PC-9 (cell line): Measurements from ENCODE around the gene BMP3. TPM values are rescaled to one million over a fixed set of nuclear protein-coding genes. Genes with fewer than 3 reads are reported as not detected.
"Not testable (repeated sequence)": the region's sequence is repeated elsewhere in the genome, so short reads cannot be mapped to it uniquely, and the experiment has no call there.

ENCODE experiments used
- BruUV-seq: library from RNA; stranded (reverse); fragments of 400-500 nt; replicated peaks from 2 replicates; lab custom pipeline; 2021; lab: Mats Ljungman, UMichigan
- CTCF ChIA-PET: fragments of 300-600 bp; sonication (Branson Sonifier 250); formaldehyde crosslinking; loops from one replicate; lab custom pipeline; 2022; ENCODE audit warnings: antibody characterized with exemption; lab: Charles Lee
- POLR2A ChIA-PET: fragments of 300-600 bp; sonication (Branson Sonifier 250); formaldehyde crosslinking; loops from one replicate; lab custom pipeline; 2022; ENCODE audit warnings: antibody characterized with exemption; ENCODE audit not compliant: unreplicated experiment; lab: Charles Lee
- DNase-seq, 2 experiments: peaks; one replicate each; pipeline versions ENCODE4 v3.0.0 to v3.0.0-alpha.2; 2015 to 2022; ENCODE audit warnings: mixed read lengths in 1 of 2
- H2AFZ ChIP-seq: fragments of 200-600 bp; sonication (generic); 2 replicates; pipeline ENCODE4 v1.8.1; 2017; ENCODE audit warnings: antibody characterized with exemption
- H3F3A ChIP-seq: fragments of 200-600 bp; sonication (generic); 2 replicates; pipeline ENCODE4 v1.8.1; 2017; ENCODE audit warnings: antibody characterized with exemption, mild to moderate bottlenecking, low read depth; ENCODE audit not compliant: insufficient read depth
- H3K27ac ChIP-seq: fragments of 200-600 bp; sonication (generic); 2 replicates; pipeline ENCODE4 v1.6.1; 2016; ENCODE audit warnings: mixed run types
- H3K27me3 ChIP-seq: fragments of 200-600 bp; sonication (generic); 2 replicates; pipeline ENCODE4 v1.6.1; 2016; ENCODE audit warnings: low read depth, mixed run types; ENCODE audit not compliant: insufficient read depth
- H3K36me3 ChIP-seq: fragments of 200-600 bp; sonication (generic); 2 replicates; pipeline ENCODE4 v1.6.1; 2016; ENCODE audit warnings: low read depth, mixed run types
- H3K4me1 ChIP-seq: fragments of 200-600 bp; sonication (generic); replicated peaks from 2 replicates; pipeline ENCODE4 v1.6.1; 2016; ENCODE audit warnings: mixed run types; ENCODE audit not compliant: insufficient read depth
- H3K4me2 ChIP-seq: fragments of 200-600 bp; sonication (generic); 2 replicates; pipeline ENCODE4 v1.6.1; 2017; ENCODE audit warnings: mixed run types
- H3K4me3 ChIP-seq: fragments of 200-600 bp; sonication (generic); 2 replicates; pipeline ENCODE4 v1.6.1; 2016; ENCODE audit warnings: mixed run types
- H3K79me2 ChIP-seq: fragments of 200-600 bp; sonication (generic); 2 replicates; pipeline ENCODE4 v1.6.1; 2017; ENCODE audit warnings: low read depth, mixed run types
- H3K9me2 ChIP-seq: fragments of 200-600 bp; sonication (generic); 2 replicates; pipeline ENCODE4 v1.8.1; 2017; ENCODE audit warnings: mild to moderate bottlenecking; ENCODE audit not compliant: insufficient read depth
- H3K9me3 ChIP-seq: fragments of 200-600 bp; sonication (generic); 2 replicates; pipeline ENCODE4 v1.8.1; 2016; ENCODE audit warnings: low read depth; ENCODE audit not compliant: insufficient read depth
- H4K20me1 ChIP-seq: fragments of 200-600 bp; sonication (generic); 2 replicates; pipeline ENCODE4 v1.8.1; 2017; ENCODE audit not compliant: insufficient read depth
- EZH2 ChIP-seq: fragments of 200-600 bp; sonication (generic); IDR thresholded peaks from 2 replicates; pipeline ENCODE4 v1.8.0; 2017; ENCODE audit warnings: antibody characterized with exemption, low read depth
- intact Hi-C: fragments of 100-400 bp; cut with micrococcal nuclease; formaldehyde crosslinking; loops from one replicate; pipeline ENCODE4 v1.10.0; 2022; ENCODE audit not compliant: unreplicated experiment
- total RNA-seq: library from RNA; stranded (reverse); gene quantifications from 2 replicates; pipeline ENCODE4 v1.2.3, GENCODE V29; 2021
- TF ChIP-seq, protein P1 (sequence below): fragments of 200-600 bp; sonication (generic); conservative IDR thresholded peaks from 2 replicates; pipeline ENCODE4 v1.6.1; 2017; ENCODE audit warnings: mixed run types, antibody characterized with exemption, mild to moderate bottlenecking, moderate library complexity

The BMP3 gene
- total RNA-seq, 1 experiment from 2014 or later = 0.41 TPM

DNA sequence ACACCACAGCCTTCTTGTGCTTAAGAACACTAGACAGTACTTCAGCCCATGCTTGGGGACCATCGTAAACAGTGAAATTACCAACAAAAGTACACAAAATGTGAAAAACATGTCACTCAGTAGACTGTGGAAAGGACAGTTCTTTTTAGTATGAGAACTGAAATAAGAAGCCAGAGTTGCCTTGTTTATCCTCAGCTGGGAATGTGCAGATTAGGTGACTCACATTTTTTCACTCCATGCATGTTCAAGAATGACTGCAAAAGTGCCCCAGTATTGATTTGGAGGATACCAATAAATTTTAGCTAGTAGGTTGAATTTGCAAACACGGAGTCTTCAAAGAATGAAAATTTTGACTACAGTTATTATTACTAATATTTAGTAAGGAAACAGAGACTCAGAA is 23.1 kb upstream of the BMP3 start:
- no peaks in the 10 kb centered on the region for H3K36me3 ChIP-seq
- H3K9me3 ChIP-seq = no peaks in the 10 kb centered on the region
- no peaks in the 10 kb centered on the region for H3K79me2 ChIP-seq
- H3K4me1 ChIP-seq = no peaks in the 10 kb centered on the region
- no peak overlapping the region for H3K27ac ChIP-seq
- ChIA-PET POLR2A (no interaction called here), CTCF (no interaction called here)
- no peak overlapping the region for H3K4me2 ChIP-seq
- H3F3A ChIP-seq = no peaks in the 10 kb centered on the region
- H3K27me3 ChIP-seq = no peaks in the 10 kb centered on the region
- H3K4me3 ChIP-seq = no peak overlapping the region
- no peak overlapping the region for H2AFZ ChIP-seq
- TF ChIP-seq EZH2 = no peak
- TF ChIP-seq, protein P1, sequence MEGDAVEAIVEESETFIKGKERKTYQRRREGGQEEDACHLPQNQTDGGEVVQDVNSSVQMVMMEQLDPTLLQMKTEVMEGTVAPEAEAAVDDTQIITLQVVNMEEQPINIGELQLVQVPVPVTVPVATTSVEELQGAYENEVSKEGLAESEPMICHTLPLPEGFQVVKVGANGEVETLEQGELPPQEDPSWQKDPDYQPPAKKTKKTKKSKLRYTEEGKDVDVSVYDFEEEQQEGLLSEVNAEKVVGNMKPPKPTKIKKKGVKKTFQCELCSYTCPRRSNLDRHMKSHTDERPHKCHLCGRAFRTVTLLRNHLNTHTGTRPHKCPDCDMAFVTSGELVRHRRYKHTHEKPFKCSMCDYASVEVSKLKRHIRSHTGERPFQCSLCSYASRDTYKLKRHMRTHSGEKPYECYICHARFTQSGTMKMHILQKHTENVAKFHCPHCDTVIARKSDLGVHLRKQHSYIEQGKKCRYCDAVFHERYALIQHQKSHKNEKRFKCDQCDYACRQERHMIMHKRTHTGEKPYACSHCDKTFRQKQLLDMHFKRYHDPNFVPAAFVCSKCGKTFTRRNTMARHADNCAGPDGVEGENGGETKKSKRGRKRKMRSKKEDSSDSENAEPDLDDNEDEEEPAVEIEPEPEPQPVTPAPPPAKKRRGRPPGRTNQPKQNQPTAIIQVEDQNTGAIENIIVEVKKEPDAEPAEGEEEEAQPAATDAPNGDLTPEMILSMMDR = no peak
- no peak for DNase-seq
- H3K9me2 ChIP-seq = no peaks in the 10 kb centered on the region
- intact Hi-C loops = no loop called here
- BruUV-seq = no TSS peak
- H4K20me1 ChIP-seq = no peaks in the 10 kb centered on the region

DNA sequence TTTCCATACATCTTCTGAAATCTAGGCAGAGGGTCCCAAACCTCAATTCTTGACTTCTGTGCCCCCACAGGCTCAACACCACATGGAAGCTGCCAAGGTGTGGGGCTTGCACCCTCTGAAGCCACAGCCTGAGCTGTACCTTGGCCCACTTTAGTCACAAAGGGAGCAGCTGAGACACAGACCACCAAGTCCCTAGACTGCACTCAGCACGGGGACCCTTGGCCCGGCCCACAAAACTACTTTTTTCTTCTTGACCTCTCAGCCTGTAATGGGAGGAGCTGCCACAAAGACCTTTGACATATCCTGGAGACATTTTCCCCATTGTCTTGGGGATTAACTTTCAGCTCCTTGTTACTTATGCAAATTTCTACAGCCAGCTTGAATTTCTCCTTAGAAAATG is 13.9 kb upstream of the BMP3 start:
- H3K36me3 ChIP-seq, POLR2A ChIA-PET: not testable (repeated sequence)

DNA sequence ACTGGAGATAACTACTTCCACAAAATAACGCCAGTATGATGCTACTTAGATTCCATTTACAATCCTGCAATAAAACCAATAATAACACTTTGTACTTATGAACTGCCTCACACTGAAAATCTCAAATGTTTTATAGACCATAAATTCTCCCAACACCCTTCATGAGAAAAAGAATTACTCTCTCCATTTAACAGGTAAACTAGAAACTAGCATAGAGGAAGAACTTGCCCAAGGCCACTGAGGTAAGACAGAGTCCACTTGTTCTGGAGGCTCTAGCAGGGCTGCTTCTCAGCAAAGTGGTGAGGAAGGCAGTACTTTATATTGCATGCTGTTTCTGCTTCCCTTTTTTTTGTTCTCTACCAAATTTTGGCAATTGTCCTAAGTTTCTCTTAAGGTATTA is 11.5 kb upstream of the BMP3 start:
- peaks cover 17% of the 10 kb centered on the region for H3F3A ChIP-seq
- no TSS peak for BruUV-seq
- no peaks in the 10 kb centered on the region for H3K9me2 ChIP-seq
- intact Hi-C loops = no loop called here
- H3K4me1 ChIP-seq = peaks cover 40% of the 10 kb centered on the region
- no peak overlapping the region for H3K27ac ChIP-seq
- no peaks in the 10 kb centered on the region for H4K20me1 ChIP-seq
- no peaks in the 10 kb centered on the region for H3K79me2 ChIP-seq
- H3K4me3 ChIP-seq = no peak overlapping the region
- no peak for DNase-seq
- H3K27me3 ChIP-seq = no peaks in the 10 kb centered on the region
- no peak overlapping the region for H3K4me2 ChIP-seq
- no peaks in the 10 kb centered on the region for H3K36me3 ChIP-seq
- H2AFZ ChIP-seq = no peak overlapping the region
- TF ChIP-seq EZH2 = no peak
- TF ChIP-seq, protein P1 = no peak
- ChIA-PET CTCF (no interaction called here), POLR2A (no interaction called here)
- no peaks in the 10 kb centered on the region for H3K9me3 ChIP-seq

More for the DNA sequence above, 13.9 kb upstream of the BMP3 start:
- H3K9me3 ChIP-seq, H3K79me2 ChIP-seq, H4K20me1 ChIP-seq, H3K4me3 ChIP-seq, intact Hi-C loops, H2AFZ ChIP-seq, H3K9me2 ChIP-seq, H3K4me2 ChIP-seq, H3F3A ChIP-seq, CTCF ChIA-PET, H3K27ac ChIP-seq, H3K27me3 ChIP-seq, BruUV-seq, DNase-seq: not testable (repeated sequence)
- H3K4me1 ChIP-seq = peaks cover 16% of the 10 kb centered on the region
